ENCODE measurements around the gene BAIAP2L1. TPM values are rescaled to one million over a fixed set of nuclear protein-coding genes. Genes with fewer than 3 reads are reported as not detected.

BAIAP2L1 gene
- polyA plus RNA-seq, 1 donor (not counting 4 experiments of a cell fraction or from before 2014, with no cell fraction given) = 41.7 TPM

DNA sequence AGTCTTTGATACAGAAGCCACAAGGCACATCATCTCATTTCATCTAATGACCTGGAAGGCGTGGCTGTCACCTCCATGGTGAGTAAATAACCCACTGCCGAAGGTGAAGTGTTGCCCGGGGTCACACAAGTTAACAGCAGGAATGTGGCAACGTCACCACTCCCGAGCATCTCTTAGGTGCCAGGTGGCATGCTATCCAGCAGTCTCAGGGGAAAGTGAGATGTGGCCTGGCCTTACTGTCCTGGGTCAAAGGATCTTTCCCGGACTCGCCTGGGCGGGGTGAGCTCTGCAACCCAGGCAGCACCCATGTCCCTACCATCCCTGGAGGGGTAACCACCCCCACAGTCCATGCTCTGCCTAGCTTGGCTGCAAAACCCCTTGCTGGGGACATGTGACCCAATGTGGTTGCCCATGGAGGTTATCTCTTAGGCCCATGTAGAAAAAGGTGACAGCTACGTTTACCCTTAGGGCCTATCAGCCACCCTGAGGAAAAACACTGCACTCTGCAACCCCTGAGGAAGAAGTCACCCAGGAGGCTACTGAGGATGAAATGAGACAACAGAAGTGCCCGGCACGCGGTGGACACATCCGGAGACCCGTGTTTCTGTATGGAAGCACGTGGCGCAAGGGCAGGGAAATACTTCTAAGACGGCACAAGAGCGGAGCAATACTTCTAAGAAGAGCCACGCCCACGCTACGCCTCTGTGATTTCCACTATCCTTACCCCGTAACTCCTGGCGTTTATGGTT lies 52.0 kb downstream of the BAIAP2L1 start:
- H3K27me3 ChIP-seq (ENCODE audit: control insufficient read depth, extremely low read depth, insufficient read depth, low read length) = no peaks in the 10 kb centered on the region
- peaks cover 12% of the 10 kb centered on the region for H3K4me1 ChIP-seq (ENCODE audit: control insufficient read depth, extremely low read depth, insufficient read depth, low read length)
- no peak for TF ChIP-seq EZH2 (IDR thresholded peaks at IDR 0.05; ENCODE audit: low read length)
- TF ChIP-seq, protein P1, sequence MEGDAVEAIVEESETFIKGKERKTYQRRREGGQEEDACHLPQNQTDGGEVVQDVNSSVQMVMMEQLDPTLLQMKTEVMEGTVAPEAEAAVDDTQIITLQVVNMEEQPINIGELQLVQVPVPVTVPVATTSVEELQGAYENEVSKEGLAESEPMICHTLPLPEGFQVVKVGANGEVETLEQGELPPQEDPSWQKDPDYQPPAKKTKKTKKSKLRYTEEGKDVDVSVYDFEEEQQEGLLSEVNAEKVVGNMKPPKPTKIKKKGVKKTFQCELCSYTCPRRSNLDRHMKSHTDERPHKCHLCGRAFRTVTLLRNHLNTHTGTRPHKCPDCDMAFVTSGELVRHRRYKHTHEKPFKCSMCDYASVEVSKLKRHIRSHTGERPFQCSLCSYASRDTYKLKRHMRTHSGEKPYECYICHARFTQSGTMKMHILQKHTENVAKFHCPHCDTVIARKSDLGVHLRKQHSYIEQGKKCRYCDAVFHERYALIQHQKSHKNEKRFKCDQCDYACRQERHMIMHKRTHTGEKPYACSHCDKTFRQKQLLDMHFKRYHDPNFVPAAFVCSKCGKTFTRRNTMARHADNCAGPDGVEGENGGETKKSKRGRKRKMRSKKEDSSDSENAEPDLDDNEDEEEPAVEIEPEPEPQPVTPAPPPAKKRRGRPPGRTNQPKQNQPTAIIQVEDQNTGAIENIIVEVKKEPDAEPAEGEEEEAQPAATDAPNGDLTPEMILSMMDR (optimal IDR thresholded peaks at IDR 0.05 in 1 of 3, IDR thresholded peaks at IDR 0.05 in 1 of 3, conservative IDR thresholded peaks at IDR 0.05 in 1 of 3; ENCODE audit: extremely low read depth in 1 of 3, insufficient read depth in 2 of 3, low read length in 3 of 3) = no peak
- H3K4me3 ChIP-seq (ENCODE audit: control insufficient read depth in 2 of 3, extremely low read depth in 1 of 3, insufficient read depth in 2 of 3, low read depth in 1 of 3, low read length in 3 of 3) = no peak overlapping the region
- peaks cover 7 to 18% of the 10 kb centered on the region in 2 experiments for H3K36me3 ChIP-seq (ENCODE audit: control insufficient read depth in 2 of 2, extremely low read depth in 1 of 2, insufficient read depth in 2 of 2, low read length in 2 of 2)
- no peak overlapping the region for H2AFZ ChIP-seq (ENCODE audit: control insufficient read depth, low read length)
- DNase-seq (ENCODE audit: low read depth, low spot score) (no peak), FAIRE-seq (no peak)
- dilution Hi-C loops (cut with MboI; ENCODE audit: extremely low pct_ligation_motif_present, low sequenced_read_pairs) = no loop called here
- H3K79me2 ChIP-seq (ENCODE audit: control insufficient read depth, insufficient read depth, low read length) = peaks cover 79% of the 10 kb centered on the region
- H3K27ac ChIP-seq (ENCODE audit: control insufficient read depth, insufficient read depth, low read length) = no peak overlapping the region
- H3K4me2 ChIP-seq (ENCODE audit: control insufficient read depth, extremely low read depth, insufficient read depth, low read depth, low read length) = no peak overlapping the region
- no peak overlapping the region for H3K9ac ChIP-seq (ENCODE audit: control insufficient read depth, extremely low read depth, insufficient read depth, low read length)
- no peaks in the 10 kb centered on the region for H3K9me1 ChIP-seq (ENCODE audit: control insufficient read depth, extremely low read depth, insufficient read depth, low read length)
- H3K9me3 ChIP-seq (ENCODE audit: control insufficient read depth, low read depth, low read length) = no peaks in the 10 kb centered on the region
- H4K20me1 ChIP-seq (ENCODE audit: control insufficient read depth, extremely low read depth, insufficient read depth, low read length) = no peaks in the 10 kb centered on the region

DNA sequence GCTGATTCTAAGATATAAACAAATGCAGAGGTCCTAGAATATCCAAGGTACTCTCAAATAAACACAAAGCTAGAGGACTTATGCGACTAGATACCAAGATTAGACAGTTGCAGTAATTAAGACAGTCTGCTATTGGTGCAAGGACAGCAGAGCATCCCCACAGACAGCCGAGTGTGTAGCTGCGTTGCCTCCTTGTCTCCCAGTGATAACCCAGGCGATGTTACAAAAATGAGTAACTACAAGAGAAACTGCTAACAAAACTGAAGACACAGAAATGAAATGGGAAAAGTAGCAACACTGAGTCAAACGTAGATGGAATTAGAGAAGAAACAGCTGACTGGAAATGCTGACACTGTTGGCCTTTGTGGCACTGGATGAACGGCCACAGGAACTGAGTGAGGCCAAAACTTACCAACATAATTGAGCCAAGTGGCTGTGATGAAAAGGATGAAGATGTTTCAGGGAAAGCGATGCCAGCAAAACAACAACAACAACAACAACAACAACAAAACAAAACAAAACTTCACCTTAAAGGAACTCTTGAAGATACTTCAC lies 54.3 kb downstream of the BAIAP2L1 start:
- H3K4me1 ChIP-seq (ENCODE audit: control insufficient read depth, extremely low read depth, insufficient read depth, low read length) = no peaks in the 10 kb centered on the region
- no peak for DNase-seq (ENCODE audit: low read depth, low spot score)
- no peaks in the 10 kb centered on the region for H3K27me3 ChIP-seq (ENCODE audit: control insufficient read depth, extremely low read depth, insufficient read depth, low read length)
- dilution Hi-C loops (cut with MboI; ENCODE audit: extremely low pct_ligation_motif_present, low sequenced_read_pairs) = no loop called here
- TF ChIP-seq, protein P1 (optimal IDR thresholded peaks at IDR 0.05 in 1 of 3, IDR thresholded peaks at IDR 0.05 in 1 of 3, conservative IDR thresholded peaks at IDR 0.05 in 1 of 3; ENCODE audit: extremely low read depth in 1 of 3, insufficient read depth in 2 of 3, low read length in 3 of 3) = no peak
- no peak for TF ChIP-seq EZH2 (IDR thresholded peaks at IDR 0.05; ENCODE audit: low read length)
- no peak for FAIRE-seq
- no peaks in the 10 kb centered on the region for H4K20me1 ChIP-seq (ENCODE audit: control insufficient read depth, extremely low read depth, insufficient read depth, low read length)
- H3K27ac ChIP-seq (ENCODE audit: control insufficient read depth, insufficient read depth, low read length) = no peak overlapping the region
- H3K36me3 ChIP-seq (ENCODE audit: control insufficient read depth in 2 of 2, extremely low read depth in 1 of 2, insufficient read depth in 2 of 2, low read length in 2 of 2) = peaks cover 9 to 17% of the 10 kb centered on the region in 2 experiments
- H3K4me2 ChIP-seq (ENCODE audit: control insufficient read depth, extremely low read depth, insufficient read depth, low read depth, low read length) = no peak overlapping the region
- H3K9me3 ChIP-seq (ENCODE audit: control insufficient read depth, low read depth, low read length) = no peaks in the 10 kb centered on the region
- H3K9ac ChIP-seq (ENCODE audit: control insufficient read depth, extremely low read depth, insufficient read depth, low read length) = no peak overlapping the region
- no peak overlapping the region for H3K4me3 ChIP-seq (ENCODE audit: control insufficient read depth in 2 of 3, extremely low read depth in 1 of 3, insufficient read depth in 2 of 3, low read depth in 1 of 3, low read length in 3 of 3)
- no peaks in the 10 kb centered on the region for H3K9me1 ChIP-seq (ENCODE audit: control insufficient read depth, extremely low read depth, insufficient read depth, low read length)
- peaks cover 86% of the 10 kb centered on the region for H3K79me2 ChIP-seq (ENCODE audit: control insufficient read depth, insufficient read depth, low read length)
- H2AFZ ChIP-seq (ENCODE audit: control insufficient read depth, low read length) = no peak overlapping the region

Measured in keratinocyte (primary cell).